HepG2 (cell line): Measurements from ENCODE around the gene CCNH.

Source experiments
- CHD4 ChIP-seq: fragments of 200-600 bp; sonication (generic); IDR thresholded peaks from 2 replicates; pipeline ENCODE4 v1.7.0; 2017; ENCODE audit warnings: mild to moderate bottlenecking, low read length, borderline replicate concordance
- ZNF350 ChIP-seq: sonication (generic); formaldehyde crosslinking; IDR thresholded peaks from 2 replicates; pipeline ENCODE4 v1.4.0; 2020; ENCODE audit warnings: mild to moderate bottlenecking, low read depth, missing genetic modification reagents, borderline replicate concordance
- TF ChIP-seq, protein P1 (sequence below): sonication (generic); formaldehyde crosslinking; IDR thresholded peaks from 2 replicates; pipeline ENCODE4 v1.5.0; 2020; ENCODE audit warnings: mild to moderate bottlenecking, missing genetic modification reagents, moderate library complexity

DNA sequence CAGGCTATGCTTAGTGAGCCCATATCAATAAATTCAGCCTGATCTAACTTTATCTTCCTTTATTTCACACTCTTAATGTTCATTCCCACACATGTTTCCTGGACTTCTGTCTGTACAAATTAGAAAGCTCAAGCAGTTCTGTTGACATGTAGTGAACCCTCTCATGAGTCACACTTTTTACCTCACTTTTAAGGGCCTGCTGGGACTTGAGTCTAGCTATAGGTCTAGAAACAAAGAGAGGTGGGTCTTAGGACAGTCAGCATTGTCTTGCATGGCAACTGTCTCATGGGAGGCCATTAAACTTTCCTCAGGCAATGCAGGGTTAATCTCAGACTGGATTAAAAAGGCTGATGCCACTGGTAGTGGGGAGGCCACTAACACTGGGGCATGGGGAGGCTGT lies 8.6 kb upstream of the CCNH start:
- TF ChIP-seq CHD4: no peak
- TF ChIP-seq, protein P1, sequence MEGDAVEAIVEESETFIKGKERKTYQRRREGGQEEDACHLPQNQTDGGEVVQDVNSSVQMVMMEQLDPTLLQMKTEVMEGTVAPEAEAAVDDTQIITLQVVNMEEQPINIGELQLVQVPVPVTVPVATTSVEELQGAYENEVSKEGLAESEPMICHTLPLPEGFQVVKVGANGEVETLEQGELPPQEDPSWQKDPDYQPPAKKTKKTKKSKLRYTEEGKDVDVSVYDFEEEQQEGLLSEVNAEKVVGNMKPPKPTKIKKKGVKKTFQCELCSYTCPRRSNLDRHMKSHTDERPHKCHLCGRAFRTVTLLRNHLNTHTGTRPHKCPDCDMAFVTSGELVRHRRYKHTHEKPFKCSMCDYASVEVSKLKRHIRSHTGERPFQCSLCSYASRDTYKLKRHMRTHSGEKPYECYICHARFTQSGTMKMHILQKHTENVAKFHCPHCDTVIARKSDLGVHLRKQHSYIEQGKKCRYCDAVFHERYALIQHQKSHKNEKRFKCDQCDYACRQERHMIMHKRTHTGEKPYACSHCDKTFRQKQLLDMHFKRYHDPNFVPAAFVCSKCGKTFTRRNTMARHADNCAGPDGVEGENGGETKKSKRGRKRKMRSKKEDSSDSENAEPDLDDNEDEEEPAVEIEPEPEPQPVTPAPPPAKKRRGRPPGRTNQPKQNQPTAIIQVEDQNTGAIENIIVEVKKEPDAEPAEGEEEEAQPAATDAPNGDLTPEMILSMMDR (CRISPR knock-in tag): no peak
- TF ChIP-seq ZNF350 (CRISPR knock-in tag): no peak
